HEK293T (cell line): ENCODE results near the gene FAM222B.

Experiments
- ARNT ChIP-seq: fragments of 450-650 bp; IDR thresholded peaks from 2 replicates; pipeline ENCODE4 v1.6.1; 2017; ENCODE audit warnings: mild to moderate bottlenecking
- BHLHE40 ChIP-seq: fragments of 450-650 bp; IDR thresholded peaks from 2 replicates; pipeline ENCODE4 v1.6.1; 2016; ENCODE audit warnings: mild to moderate bottlenecking, moderate library complexity, borderline replicate concordance
- CTBP1 ChIP-seq: fragments of 450-650 bp; IDR thresholded peaks from 2 replicates; pipeline ENCODE4 v1.6.1; 2016; ENCODE audit warnings: borderline replicate concordance
- ELF4 ChIP-seq: fragments of 450-650 bp; IDR thresholded peaks from 2 replicates; pipeline ENCODE4 v1.6.1; 2017; ENCODE audit warnings: antibody characterized with exemption
- FOXA1 ChIP-seq: fragments of 450-650 bp; IDR thresholded peaks from 2 replicates; pipeline ENCODE4 v1.6.1; 2016; ENCODE audit warnings: mild to moderate bottlenecking
- FOXK2 ChIP-seq: fragments of 450-650 bp; IDR thresholded peaks from 2 replicates; pipeline ENCODE4 v1.6.1; 2016; ENCODE audit warnings: mild to moderate bottlenecking
- FOXM1 ChIP-seq: fragments of 450-650 bp; IDR thresholded peaks from 2 replicates; pipeline ENCODE4 v1.6.1; 2017; ENCODE audit warnings: mild to moderate bottlenecking, borderline replicate concordance
- HDGF ChIP-seq: fragments of 450-650 bp; IDR thresholded peaks from 2 replicates; pipeline ENCODE4 v1.6.1; 2017; ENCODE audit warnings: antibody characterized with exemption, borderline replicate concordance
- NFRKB ChIP-seq: fragments of 450-650 bp; IDR thresholded peaks from 2 replicates; pipeline ENCODE4 v1.6.1; 2016; ENCODE audit warnings: mild to moderate bottlenecking, moderate library complexity
- PKNOX1 ChIP-seq: fragments of 450-650 bp; IDR thresholded peaks from 2 replicates; pipeline ENCODE4 v1.6.1; 2016
- SP1 ChIP-seq: fragments of 450-650 bp; IDR thresholded peaks from 2 replicates; pipeline ENCODE4 v1.6.1; 2017
- SUZ12 ChIP-seq: fragments of 450-650 bp; IDR thresholded peaks from 2 replicates; pipeline ENCODE4 v1.6.1; 2016; ENCODE audit warnings: mild to moderate bottlenecking
- TARDBP ChIP-seq: fragments of 450-650 bp; IDR thresholded peaks from 2 replicates; pipeline ENCODE4 v1.6.1; 2016
- ZNF384 ChIP-seq: fragments of 450-650 bp; IDR thresholded peaks from 2 replicates; pipeline ENCODE4 v1.6.1; 2016

- no peak for TF ChIP-seq ELF4
- no peak for TF ChIP-seq FOXA1
- TF ChIP-seq SP1, result no peak
- TF ChIP-seq ARNT, result no peak
- TF ChIP-seq PKNOX1, result no peak
- no peak for TF ChIP-seq BHLHE40
- no peak for TF ChIP-seq HDGF
- TF ChIP-seq FOXM1, result no peak
- TF ChIP-seq SUZ12, result no peak
- no peak for TF ChIP-seq TARDBP
- no peak for TF ChIP-seq CTBP1
- no peak for TF ChIP-seq FOXK2
- no peak for TF ChIP-seq ZNF384
- no peak for TF ChIP-seq NFRKB
Observed at GRCh38 chr17:28707339-28707720, 135.3 kb downstream of the FAM222B start.
